Prostate gland (tissue), 2 donors: ENCODE data around the gene COL25A1.

ENCODE experiments used
- CTCF ChIP-seq, 4 experiments: fragments of 200-600 bp in 2 of 4; fragments of 450-650 bp in 2 of 4; sonication (generic) in 2 of 4; IDR thresholded peaks; 1 replicate in 3 of 4; 2 replicates in 1 of 4; pipeline ENCODE4 v1.5.1; 2016 to 2019; ENCODE audit warnings: antibody characterized with exemption in 4 of 4, mild to moderate bottlenecking in 2 of 4, moderate library complexity in 2 of 4
- POLR2A ChIP-seq: fragments of 450-650 bp; IDR thresholded peaks from one replicate; pipeline ENCODE4 v1.6.1; 2016; ENCODE audit warnings: antibody characterized with exemption, mild to moderate bottlenecking
- POLR2AphosphoS5 ChIP-seq: sonication (generic); formaldehyde crosslinking; IDR thresholded peaks from one replicate; pipeline ENCODE4 v1.6.1; 2017; ENCODE audit warnings: antibody characterized with exemption

- TF ChIP-seq CTCF (IDR thresholded peaks at IDR 0.05) (no peak), POLR2A (no peak), POLR2AphosphoS5 (no peak)
Observed at GRCh38 chr4:109207061-109207460, 95.4 kb downstream of the COL25A1 start.
